22Rv1 (cell line): ENCODE data around the gene SGCD.

ENCODE experiments used
- H3K27ac ChIP-seq: fragments of 450-650 bp; 2 replicates; pipeline ENCODE4 v1.5.1; 2017
- ZFX ChIP-seq: fragments of 450-650 bp; IDR thresholded peaks from 2 replicates; pipeline ENCODE4 v1.6.1; 2017; ENCODE audit warnings: antibody characterized with exemption, borderline replicate concordance
- TF ChIP-seq, protein P1 (sequence below): fragments of 450-650 bp; IDR thresholded peaks from 2 replicates; pipeline ENCODE4 v1.5.1; 2017; ENCODE audit warnings: mild to moderate bottlenecking

The SGCD gene

DNA sequence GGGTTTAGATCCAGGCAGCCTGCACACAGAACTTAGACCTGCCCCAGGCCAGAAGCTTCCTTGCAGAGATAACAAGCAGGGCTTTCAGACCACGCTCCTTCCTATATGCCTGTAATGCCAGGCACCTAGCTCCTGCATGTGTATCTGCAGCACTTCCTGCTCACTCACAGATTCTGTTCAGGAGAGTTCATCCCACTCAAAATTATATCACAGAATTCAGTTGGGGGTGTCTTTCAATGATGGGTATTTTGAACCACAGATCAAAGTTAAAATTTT, 105.8 kb downstream of the SGCD start:
- TF ChIP-seq, protein P1, sequence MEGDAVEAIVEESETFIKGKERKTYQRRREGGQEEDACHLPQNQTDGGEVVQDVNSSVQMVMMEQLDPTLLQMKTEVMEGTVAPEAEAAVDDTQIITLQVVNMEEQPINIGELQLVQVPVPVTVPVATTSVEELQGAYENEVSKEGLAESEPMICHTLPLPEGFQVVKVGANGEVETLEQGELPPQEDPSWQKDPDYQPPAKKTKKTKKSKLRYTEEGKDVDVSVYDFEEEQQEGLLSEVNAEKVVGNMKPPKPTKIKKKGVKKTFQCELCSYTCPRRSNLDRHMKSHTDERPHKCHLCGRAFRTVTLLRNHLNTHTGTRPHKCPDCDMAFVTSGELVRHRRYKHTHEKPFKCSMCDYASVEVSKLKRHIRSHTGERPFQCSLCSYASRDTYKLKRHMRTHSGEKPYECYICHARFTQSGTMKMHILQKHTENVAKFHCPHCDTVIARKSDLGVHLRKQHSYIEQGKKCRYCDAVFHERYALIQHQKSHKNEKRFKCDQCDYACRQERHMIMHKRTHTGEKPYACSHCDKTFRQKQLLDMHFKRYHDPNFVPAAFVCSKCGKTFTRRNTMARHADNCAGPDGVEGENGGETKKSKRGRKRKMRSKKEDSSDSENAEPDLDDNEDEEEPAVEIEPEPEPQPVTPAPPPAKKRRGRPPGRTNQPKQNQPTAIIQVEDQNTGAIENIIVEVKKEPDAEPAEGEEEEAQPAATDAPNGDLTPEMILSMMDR, result no peak
- no peak for TF ChIP-seq ZFX
- no peak overlapping the region for H3K27ac ChIP-seq

DNA sequence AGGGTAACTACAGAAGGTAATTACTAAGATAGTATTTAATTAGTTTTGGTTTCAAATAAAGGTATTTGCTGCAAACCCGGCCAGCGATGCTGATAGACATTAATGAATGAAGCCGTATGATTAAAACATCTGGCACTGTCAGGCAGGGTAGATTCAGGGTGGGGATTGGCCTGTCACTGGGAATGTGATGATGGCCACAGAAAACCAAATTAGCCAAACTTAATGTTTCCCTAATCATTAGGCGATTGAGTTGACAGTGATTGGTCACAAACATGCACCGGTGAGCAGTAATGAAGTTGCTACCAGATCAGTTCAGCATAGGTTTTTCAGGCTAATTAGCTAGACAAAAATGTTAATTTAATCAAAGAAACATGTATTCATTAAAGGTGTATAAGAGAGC, 107.5 kb downstream of the SGCD start:
- no peak overlapping the region for H3K27ac ChIP-seq

GRCh38 chr5:156435101-156435500, 108.1 kb downstream of the SGCD start:
- no peak overlapping the region for H3K27ac ChIP-seq
- TF ChIP-seq, protein P1, result no peak
- TF ChIP-seq ZFX, result no peak

More for the DNA sequence above, 107.5 kb downstream of the SGCD start:
- TF ChIP-seq, protein P1, result no peak
- no peak for TF ChIP-seq ZFX

GRCh38 chr5:156438076-156438475, 111.1 kb downstream of the SGCD start:
- no peak overlapping the region for H3K27ac ChIP-seq
- no peak for TF ChIP-seq ZFX

- TF ChIP-seq, protein P1, result no peak
- TF ChIP-seq ZFX, result no peak
- no peak overlapping the region for H3K27ac ChIP-seq
These were observed 117.9 kb downstream of the SGCD start for GRCh38 chr5:156444753-156445291.

- no peak for TF ChIP-seq ZFX
- TF ChIP-seq, protein P1, result no peak
- H3K27ac ChIP-seq, result no peak overlapping the region
These were observed 119.6 kb downstream of the SGCD start for GRCh38 chr5:156446526-156446925.

- TF ChIP-seq, protein P1, result no peak
- no peak for TF ChIP-seq ZFX
- H3K27ac ChIP-seq, result no peak overlapping the region
These were observed 123.8 kb downstream of the SGCD start for GRCh38 chr5:156450778-156451177.

GRCh38 chr5:156451505-156451904, 124.5 kb downstream of the SGCD start:
- H3K27ac ChIP-seq, result no peak overlapping the region
- TF ChIP-seq, protein P1, result no peak
- TF ChIP-seq ZFX, result no peak
